Measurements from ENCODE around the gene MGAT5B. TPM values are rescaled to one million over a fixed set of nuclear protein-coding genes. Genes with fewer than 3 reads are reported as not detected.

Gene MGAT5B
- total and polyA plus RNA-seq, 10 of the 15 experiments (the other 5 are each of a cell fraction or from before 2014, with no cell fraction given): 0.13 TPM; not detected in 9

GRCh38 chr17:76827736-76828135 lies 40.5 kb upstream of the MGAT5B start:
- ChIA-PET CTCF (no interaction called here), POLR2A (no interaction called here), RAD21 (ENCODE audit: unreplicated experiment) (interaction anchor here (0.6 kb wide), 1 partner anchor 9 kb away, joined by 3 read pairs; no protein-coding TSS in a partner anchor), SMC1A (ENCODE audit: uncharacterized antibody, unreplicated experiment) (no interaction called here)
- no peak for DNase-seq (ENCODE audit: low read depth, low spot score)
- in situ Hi-C loops (cut with MboI): no loop called here
- TF ChIP-seq HDAC6 (IDR thresholded peaks at IDR 0.05; ENCODE audit: unreplicated experiment) (no peak), BCL3 (IDR thresholded peaks at IDR 0.05; ENCODE audit: borderline replicate concordance, insufficient read depth, low read depth, low read length, poor library complexity, severe bottlenecking) (peak; percentile 19)
- Histone ChIP-seq H2AFZ (ENCODE audit: control insufficient read depth, low read depth, low read length) (no peak overlapping the region), H3K36me3 (ENCODE audit: control insufficient read depth in 2 of 2, insufficient read depth in 2 of 2, low read length in 1 of 2) (no peaks in the 10 kb centered on the region), H3K27ac (ENCODE audit: control insufficient read depth, insufficient read depth) (no peak overlapping the region), H3K27me3 (replicated peaks in 1 of 2; ENCODE audit: control insufficient read depth in 2 of 2, insufficient read depth in 2 of 2, low read length in 1 of 2) (no peaks in the 10 kb centered on the region; a peak in 2 of 4 replicates), H3K4me1 (ENCODE audit: control insufficient read depth, insufficient read depth, low read length) (no peaks in the 10 kb centered on the region), H4K20me1 (ENCODE audit: control insufficient read depth, insufficient read depth) (no peaks in the 10 kb centered on the region), H3K9me3 (replicated peaks; ENCODE audit: control insufficient read depth, insufficient read depth, low read length) (no peaks in the 10 kb centered on the region), H3K4me2 (ENCODE audit: control insufficient read depth, insufficient read depth) (no peak overlapping the region), H3K79me2 (ENCODE audit: control insufficient read depth, insufficient read depth, low read length) (no peaks in the 10 kb centered on the region), H3K9ac (ENCODE audit: control insufficient read depth, insufficient read depth, low read length) (no peak overlapping the region), H3K4me3 (no peak overlapping the region)
- no TSS peak for BruUV-seq (replicated peaks)
- WGBS (ENCODE audit: insufficient coverage, insufficient replicate concordance, low lambda C conversion rate, missing lambda C conversion rate): 51% methylated on average over 10 of the region's 14 CpGs
- intact Hi-C loops (cut with micrococcal nuclease; ENCODE audit: unreplicated experiment): no loop called here
- FAIRE-seq: no peak
- no peak for ATAC-seq

DNA sequence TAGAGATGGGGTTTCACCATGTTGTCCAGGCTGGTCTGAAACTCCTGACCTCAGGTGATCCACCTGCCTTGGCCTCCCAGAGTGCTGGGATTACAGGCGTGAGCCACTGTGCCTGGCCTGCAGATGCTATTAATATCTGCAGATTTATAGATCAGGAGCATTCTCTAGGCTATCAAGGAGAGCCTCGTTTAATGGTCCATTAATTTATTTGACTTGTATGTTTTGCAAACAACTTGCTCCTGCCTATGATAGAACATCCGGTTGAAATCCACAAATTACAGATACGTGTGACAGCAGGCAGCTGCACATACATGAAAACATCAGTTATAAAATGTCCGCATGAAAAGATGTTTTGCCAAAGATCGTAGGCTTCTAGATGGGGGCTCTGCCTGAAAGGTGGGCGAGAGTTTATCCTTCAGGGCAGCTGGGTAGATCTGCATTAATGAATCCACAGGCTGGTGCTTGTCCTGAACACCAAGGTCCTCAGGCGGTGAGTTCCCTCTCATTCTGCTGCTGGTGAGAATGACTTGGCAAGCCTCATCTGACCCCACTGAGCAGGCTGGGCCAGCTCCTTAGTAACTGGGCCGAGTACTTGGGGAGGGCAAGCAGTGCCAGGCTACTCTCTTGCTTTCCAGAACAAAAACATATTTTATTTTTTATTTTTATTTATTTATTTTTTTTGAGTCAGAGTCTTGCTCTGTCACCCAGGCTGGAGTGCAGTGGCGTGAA lies 37.1 kb upstream of the MGAT5B start:
- ChIA-PET POLR2A (interaction anchor here (0.6 kb wide), 1 partner anchor 16 kb away, joined by 3 read pairs; no protein-coding TSS in a partner anchor), CTCF (no interaction called here), RAD21 (ENCODE audit: unreplicated experiment) (no interaction called here), SMC1A (ENCODE audit: uncharacterized antibody, unreplicated experiment) (interaction anchor here (1.1 to 1.7 kb wide), 2 partner anchors 10 to 11 kb away, joined by 3 to 4 read pairs; no protein-coding TSS in a partner anchor)
- no peak for TF ChIP-seq SUPT20H (IDR thresholded peaks at IDR 0.05; ENCODE audit: borderline replicate concordance, control insufficient read depth, low read depth, low read length)
- no peak for TF ChIP-seq NBN (IDR thresholded peaks at IDR 0.05)
- no peak for TF ChIP-seq ZNF24 (IDR thresholded peaks at IDR 0.05)
- no peak for TF ChIP-seq E2F4 (IDR thresholded peaks at IDR 0.05; ENCODE audit: low read depth, low read length)
- no peak for TF ChIP-seq NR2C2 (IDR thresholded peaks at IDR 0.05; ENCODE audit: borderline replicate concordance, control insufficient read depth, insufficient read length, low read depth)
- no peak for TF ChIP-seq BACH1 (IDR thresholded peaks at IDR 0.05; ENCODE audit: borderline replicate concordance)
- TF ChIP-seq RFX5 (IDR thresholded peaks at IDR 0.05; ENCODE audit: low read depth, low read length): no peak
- no peak for TF ChIP-seq NR2C1 (IDR thresholded peaks at IDR 0.05)
- no peak for TF ChIP-seq TAF1 (IDR thresholded peaks at IDR 0.05; ENCODE audit: borderline replicate concordance, low read depth, low read length)
- no peak for TF ChIP-seq RELB (IDR thresholded peaks at IDR 0.05; ENCODE audit: low read depth)
- Histone ChIP-seq H3K9ac (ENCODE audit: control insufficient read depth, insufficient read depth, low read length) (no peak overlapping the region), H3K79me2 (ENCODE audit: control insufficient read depth, insufficient read depth, low read length) (no peaks in the 10 kb centered on the region), H3K4me3 (no peak overlapping the region), H3K27me3 (replicated peaks in 1 of 2; ENCODE audit: control insufficient read depth in 2 of 2, insufficient read depth in 2 of 2, low read length in 1 of 2) (no peaks in the 10 kb centered on the region; a peak in 3 of 4 replicates), H3K27ac (ENCODE audit: control insufficient read depth, insufficient read depth) (no peak overlapping the region), H3K4me1 (ENCODE audit: control insufficient read depth, insufficient read depth, low read length) (no peaks in the 10 kb centered on the region), H3K9me3 (replicated peaks; ENCODE audit: control insufficient read depth, insufficient read depth, low read length) (no peaks in the 10 kb centered on the region), H3K36me3 (ENCODE audit: control insufficient read depth in 2 of 2, insufficient read depth in 2 of 2, low read length in 1 of 2) (no peaks in the 10 kb centered on the region), H2AFZ (ENCODE audit: control insufficient read depth, low read depth, low read length) (no peak overlapping the region), H4K20me1 (ENCODE audit: control insufficient read depth, insufficient read depth) (no peaks in the 10 kb centered on the region), H3K4me2 (ENCODE audit: control insufficient read depth, insufficient read depth) (no peak overlapping the region)
- 39% methylated on average over 10 of the region's 10 CpGs for WGBS (ENCODE audit: insufficient coverage, insufficient replicate concordance, low lambda C conversion rate, missing lambda C conversion rate)
- DNase-seq (ENCODE audit: low read depth, low spot score) (no peak), FAIRE-seq (no peak), ATAC-seq (no peak)
- no TSS peak for BruUV-seq (replicated peaks)
- in situ Hi-C loops (cut with MboI) (no loop called here), intact Hi-C loops (cut with micrococcal nuclease; ENCODE audit: unreplicated experiment) (no loop called here)
